ENCODE results near the gene GPR45. TPM values are rescaled to one million over a fixed set of nuclear protein-coding genes. Genes with fewer than 3 reads are reported as not detected.

Gene GPR45
- total and polyA plus RNA-seq, 2 donors (not counting 3 experiments of a cell fraction or from before 2014, with no cell fraction given): not detected

DNA sequence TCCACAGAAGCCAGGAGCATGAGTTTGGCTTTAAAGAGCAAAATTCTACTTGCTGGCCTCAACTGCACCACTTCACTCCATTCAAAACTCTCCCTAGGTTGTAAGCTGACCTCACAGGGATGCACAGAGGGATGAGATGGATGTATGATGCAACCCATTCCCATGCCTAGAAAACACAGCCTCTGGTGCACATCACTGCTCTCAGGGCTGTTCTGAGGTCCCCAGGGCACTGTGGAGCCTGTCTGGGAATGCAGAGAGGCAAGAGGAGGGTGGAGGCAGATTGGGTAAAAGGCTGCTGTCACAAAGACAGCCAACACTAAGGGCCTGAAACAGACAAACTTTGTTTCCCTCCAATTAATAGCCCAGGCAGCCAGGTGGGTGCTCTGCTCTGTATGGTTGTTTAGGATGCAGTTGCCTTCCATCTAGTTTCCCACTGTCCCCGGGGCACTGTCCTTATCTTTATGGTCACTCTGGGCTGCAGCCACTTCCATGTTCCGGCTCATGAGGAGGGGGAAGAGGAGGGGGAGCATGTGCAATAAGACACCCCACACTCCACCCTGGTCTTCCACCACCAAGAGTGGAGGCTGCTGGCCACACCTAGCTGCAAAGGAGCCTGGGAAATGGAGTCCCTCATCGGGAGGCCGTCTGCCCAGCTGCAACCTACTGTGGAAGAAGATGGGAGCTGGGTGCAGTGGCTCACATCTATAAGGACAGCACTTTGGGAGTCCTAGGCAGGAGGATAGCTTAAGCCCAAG is 7.0 kb downstream of the GPR45 start:
- H3K27me3 ChIP-seq (ENCODE audit: control insufficient read depth in 2 of 2, insufficient read depth in 2 of 2, low read length in 2 of 2): no peaks in the 10 kb centered on the region
- H2AFZ ChIP-seq (ENCODE audit: low read depth, low read length): no peak overlapping the region
- ChIA-PET POLR2A (no interaction called here), CTCF (interaction anchor here (0.7 kb wide), 1 partner anchor 190 kb away, joined by 5 read pairs; no protein-coding TSS in a partner anchor)
- H3K9ac ChIP-seq (replicated peaks; ENCODE audit: extremely low read depth, insufficient read depth, low read length): no peak overlapping the region
- no peaks in the 10 kb centered on the region for H3K79me2 ChIP-seq (ENCODE audit: control insufficient read depth, insufficient read depth, low read length)
- no peak overlapping the region for H3K4me2 ChIP-seq (ENCODE audit: insufficient read depth, low read length)
- no peaks in the 10 kb centered on the region for H3K4me1 ChIP-seq (ENCODE audit: control insufficient read depth, extremely low read depth, insufficient read depth, low read length)
- H4K20me1 ChIP-seq (replicated peaks; ENCODE audit: control insufficient read depth, extremely low read depth, insufficient read depth, low read length): no peaks in the 10 kb centered on the region
- H3K9me1 ChIP-seq (replicated peaks; ENCODE audit: control insufficient read depth, extremely low read depth, insufficient read depth, low read length): no peaks in the 10 kb centered on the region
- FAIRE-seq (no peak), DNase-seq (ENCODE audit: low read depth, low spot score) (no peak)
- intact Hi-C loops (cut with micrococcal nuclease): no loop called here
- H3K27ac ChIP-seq (ENCODE audit: insufficient read depth, low read depth, low read length): no peak overlapping the region
- H3K4me3 ChIP-seq (replicated peaks in 1 of 3; ENCODE audit: insufficient read depth in 1 of 3, low read depth in 1 of 3, low read length in 3 of 3): no peak overlapping the region
- TF ChIP-seq FOS (IDR thresholded peaks at IDR 0.05; ENCODE audit: borderline replicate concordance, insufficient read depth, low read length) (no peak), GATA2 (IDR thresholded peaks at IDR 0.05; ENCODE audit: insufficient read depth, insufficient read length, low read depth, low read length) (no peak), JUN (IDR thresholded peaks at IDR 0.05; ENCODE audit: borderline replicate concordance, insufficient read depth, insufficient read length, low read depth) (no peak)
- TF ChIP-seq, protein P1, sequence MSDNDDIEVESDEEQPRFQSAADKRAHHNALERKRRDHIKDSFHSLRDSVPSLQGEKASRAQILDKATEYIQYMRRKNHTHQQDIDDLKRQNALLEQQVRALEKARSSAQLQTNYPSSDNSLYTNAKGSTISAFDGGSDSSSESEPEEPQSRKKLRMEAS (IDR thresholded peaks at IDR 0.05; ENCODE audit: insufficient read depth, insufficient read length): no peak
- dilution Hi-C loops (cut with MboI; ENCODE audit: extremely low pct_ligation_motif_present, low sequenced_read_pairs): no loop called here
- H3K36me3 ChIP-seq (ENCODE audit: control insufficient read depth in 2 of 2, extremely low read depth in 1 of 2, insufficient read depth in 2 of 2, low read length in 2 of 2): no peaks in the 10 kb centered on the region
- no TSS peak for BruUV-seq (replicated peaks)
- H3K9me3 ChIP-seq (replicated peaks; ENCODE audit: control insufficient read depth, insufficient read depth, low read length): no peaks in the 10 kb centered on the region

DNA sequence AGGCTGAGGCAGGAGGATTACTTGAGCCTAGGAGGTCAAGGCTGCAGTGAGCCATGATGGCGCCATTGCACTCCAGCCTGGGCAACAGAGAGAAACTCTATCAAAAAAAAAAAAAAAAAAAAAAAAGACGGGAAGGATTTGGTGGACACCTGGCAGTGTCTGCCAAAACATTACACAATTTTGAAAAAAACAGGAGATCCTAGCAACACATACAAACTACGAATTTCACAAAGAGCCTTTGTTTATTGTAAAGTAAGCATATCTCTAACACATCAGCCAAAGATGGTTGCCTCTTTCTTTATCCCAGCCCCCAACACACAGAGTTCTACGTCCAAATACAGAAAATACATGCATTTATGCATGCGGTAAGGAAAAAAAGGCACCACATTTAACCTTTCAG is 7.6 kb downstream of the GPR45 start:
- Histone ChIP-seq H3K4me2 (ENCODE audit: insufficient read depth, low read length) (no peak overlapping the region), H3K79me2 (ENCODE audit: control insufficient read depth, insufficient read depth, low read length) (no peaks in the 10 kb centered on the region), H3K4me1 (ENCODE audit: control insufficient read depth, extremely low read depth, insufficient read depth, low read length) (no peaks in the 10 kb centered on the region), H3K9me3 (replicated peaks; ENCODE audit: control insufficient read depth, insufficient read depth, low read length) (no peaks in the 10 kb centered on the region), H3K4me3 (replicated peaks in 1 of 3; ENCODE audit: insufficient read depth in 1 of 3, low read depth in 1 of 3, low read length in 3 of 3) (no peak overlapping the region), H3K27me3 (ENCODE audit: control insufficient read depth in 2 of 2, insufficient read depth in 2 of 2, low read length in 2 of 2) (no peaks in the 10 kb centered on the region), H2AFZ (ENCODE audit: low read depth, low read length) (no peak overlapping the region), H3K36me3 (ENCODE audit: control insufficient read depth in 2 of 2, extremely low read depth in 1 of 2, insufficient read depth in 2 of 2, low read length in 2 of 2) (no peaks in the 10 kb centered on the region), H3K9ac (replicated peaks; ENCODE audit: extremely low read depth, insufficient read depth, low read length) (no peak overlapping the region), H3K9me1 (replicated peaks; ENCODE audit: control insufficient read depth, extremely low read depth, insufficient read depth, low read length) (no peaks in the 10 kb centered on the region), H4K20me1 (replicated peaks; ENCODE audit: control insufficient read depth, extremely low read depth, insufficient read depth, low read length) (no peaks in the 10 kb centered on the region), H3K27ac (ENCODE audit: insufficient read depth, low read depth, low read length) (no peak overlapping the region)
- ChIA-PET CTCF (interaction anchor here (0.7 kb wide), 1 partner anchor 190 kb away, joined by 5 read pairs; no protein-coding TSS in a partner anchor), POLR2A (no interaction called here)
- TF ChIP-seq, protein P2, sequence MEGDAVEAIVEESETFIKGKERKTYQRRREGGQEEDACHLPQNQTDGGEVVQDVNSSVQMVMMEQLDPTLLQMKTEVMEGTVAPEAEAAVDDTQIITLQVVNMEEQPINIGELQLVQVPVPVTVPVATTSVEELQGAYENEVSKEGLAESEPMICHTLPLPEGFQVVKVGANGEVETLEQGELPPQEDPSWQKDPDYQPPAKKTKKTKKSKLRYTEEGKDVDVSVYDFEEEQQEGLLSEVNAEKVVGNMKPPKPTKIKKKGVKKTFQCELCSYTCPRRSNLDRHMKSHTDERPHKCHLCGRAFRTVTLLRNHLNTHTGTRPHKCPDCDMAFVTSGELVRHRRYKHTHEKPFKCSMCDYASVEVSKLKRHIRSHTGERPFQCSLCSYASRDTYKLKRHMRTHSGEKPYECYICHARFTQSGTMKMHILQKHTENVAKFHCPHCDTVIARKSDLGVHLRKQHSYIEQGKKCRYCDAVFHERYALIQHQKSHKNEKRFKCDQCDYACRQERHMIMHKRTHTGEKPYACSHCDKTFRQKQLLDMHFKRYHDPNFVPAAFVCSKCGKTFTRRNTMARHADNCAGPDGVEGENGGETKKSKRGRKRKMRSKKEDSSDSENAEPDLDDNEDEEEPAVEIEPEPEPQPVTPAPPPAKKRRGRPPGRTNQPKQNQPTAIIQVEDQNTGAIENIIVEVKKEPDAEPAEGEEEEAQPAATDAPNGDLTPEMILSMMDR (IDR thresholded peaks at IDR 0.05; ENCODE audit: extremely low read depth in 1 of 2, insufficient read depth in 1 of 2, low read depth in 1 of 2, low read length in 2 of 2): no peak
- TF ChIP-seq MYC (IDR thresholded peaks at IDR 0.05; ENCODE audit: low read depth, low read length) (no peak), EZH2 (IDR thresholded peaks at IDR 0.05; ENCODE audit: borderline replicate concordance, low read depth, low read length, severe bottlenecking) (no peak), FOS (IDR thresholded peaks at IDR 0.05; ENCODE audit: borderline replicate concordance, insufficient read depth, low read length) (no peak), JUN (IDR thresholded peaks at IDR 0.05; ENCODE audit: borderline replicate concordance, insufficient read depth, insufficient read length, low read depth) (no peak), POLR2AphosphoS5 (IDR thresholded peaks at IDR 0.05; ENCODE audit: insufficient read depth, low read depth, low read length) (no peak)
- TF ChIP-seq, protein P1 (IDR thresholded peaks at IDR 0.05; ENCODE audit: insufficient read depth, insufficient read length): no peak
- FAIRE-seq (no peak), DNase-seq (ENCODE audit: low read depth, low spot score) (no peak)
- intact Hi-C loops (cut with micrococcal nuclease) (no loop called here), dilution Hi-C loops (cut with MboI; ENCODE audit: extremely low pct_ligation_motif_present, low sequenced_read_pairs) (no loop called here)
- no TSS peak for BruUV-seq (replicated peaks)

Data from endothelial cell of umbilical vein (primary cell).